ENCODE data around the gene PIH1D1. TPM values are rescaled to one million over a fixed set of nuclear protein-coding genes. Genes with fewer than 3 reads are reported as not detected.

PIH1D1 gene
- polyA plus RNA-seq, 4 donors = 79.0 to 96.1 (median 82.8) TPM

DNA sequence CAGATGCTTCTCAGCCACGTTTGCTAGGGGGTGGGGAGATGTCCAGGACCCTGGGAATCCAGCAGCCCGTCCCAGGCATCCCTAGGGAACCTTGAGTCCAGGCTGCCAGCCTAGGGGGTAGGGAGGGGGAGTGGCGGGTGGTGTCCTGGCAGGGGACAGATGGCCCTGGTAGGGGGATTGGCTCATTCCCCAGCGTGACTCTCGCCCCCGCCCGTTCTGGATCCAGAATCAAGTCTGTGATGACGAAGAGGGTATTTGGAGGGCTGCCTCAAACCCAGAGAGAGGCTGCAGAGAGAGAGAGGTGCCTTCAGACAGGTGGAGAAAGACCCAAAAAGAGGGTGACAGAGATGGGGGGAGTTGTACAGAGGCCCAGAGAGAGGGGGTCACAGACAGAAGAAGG lies 14.4 kb downstream of the PIH1D1 start:
- no peak for DNase-seq (ENCODE audit: low read depth in 4 of 4, low spot score in 3 of 4)

- DNase-seq (ENCODE audit: low read depth in 4 of 4, low spot score in 3 of 4) = no peak
Measured at GRCh38 chr19:49436381-49437017, 15.1 kb downstream of the PIH1D1 start.

DNA sequence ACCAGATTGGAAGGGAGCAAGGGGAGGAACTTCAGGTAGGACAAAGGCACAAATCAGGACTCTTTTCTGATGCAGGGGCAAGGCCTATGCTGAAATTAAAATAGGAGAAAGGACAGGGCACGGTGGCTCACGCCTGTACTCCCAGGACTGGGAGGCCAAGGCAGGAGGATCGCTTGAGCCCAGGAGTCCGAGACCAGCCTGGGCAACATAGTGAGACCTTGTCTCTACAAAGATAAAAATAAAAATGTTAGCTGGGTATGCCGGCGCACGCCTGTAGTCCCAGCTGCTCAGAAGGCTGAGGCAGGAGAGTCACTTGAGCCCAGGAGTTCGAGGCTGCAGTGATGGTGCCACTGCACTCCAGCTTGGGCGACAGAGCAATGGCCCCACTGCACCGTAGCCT lies 15.9 kb downstream of the PIH1D1 start:
- DNase-seq (ENCODE audit: low read depth in 4 of 4, low spot score in 3 of 4) = no peak

DNA sequence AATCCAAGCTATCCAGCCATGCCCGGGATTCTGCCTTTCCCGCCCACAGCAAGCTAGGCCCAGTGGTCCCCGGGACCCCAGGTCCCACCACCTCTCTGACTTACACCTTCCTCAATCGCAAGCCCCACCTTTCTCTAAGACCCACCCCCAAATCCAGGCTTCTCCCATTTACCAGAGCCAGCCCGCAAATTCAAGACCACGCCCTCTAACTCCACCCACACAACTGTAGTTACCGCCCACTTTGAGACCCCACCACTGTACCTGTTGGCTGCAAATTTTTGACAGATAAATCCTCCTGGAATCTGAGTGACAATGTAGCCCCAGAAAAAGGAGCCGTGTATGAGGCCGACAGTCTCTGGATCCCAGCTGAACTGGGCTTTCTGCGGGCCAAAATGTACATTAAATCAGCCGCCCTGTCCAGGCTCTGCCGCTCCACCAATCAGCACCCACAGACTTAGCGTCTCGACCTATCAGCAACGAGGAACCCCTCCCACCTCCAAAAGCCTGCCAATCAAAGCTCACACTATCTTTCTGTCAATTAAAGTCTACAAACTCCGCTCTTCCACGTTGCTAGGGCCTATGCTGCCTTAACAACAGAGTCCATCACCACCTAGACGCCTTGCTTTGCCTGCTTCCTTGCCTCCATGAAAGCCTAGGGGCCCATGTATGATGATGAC lies 16.6 kb downstream of the PIH1D1 start:
- no peak for DNase-seq (ENCODE audit: low read depth in 4 of 4, low spot score in 3 of 4)

- no peak for DNase-seq (ENCODE audit: low read depth in 4 of 4, low spot score in 3 of 4)
Measured at GRCh38 chr19:49433240-49433901, 18.2 kb downstream of the PIH1D1 start.

DNA sequence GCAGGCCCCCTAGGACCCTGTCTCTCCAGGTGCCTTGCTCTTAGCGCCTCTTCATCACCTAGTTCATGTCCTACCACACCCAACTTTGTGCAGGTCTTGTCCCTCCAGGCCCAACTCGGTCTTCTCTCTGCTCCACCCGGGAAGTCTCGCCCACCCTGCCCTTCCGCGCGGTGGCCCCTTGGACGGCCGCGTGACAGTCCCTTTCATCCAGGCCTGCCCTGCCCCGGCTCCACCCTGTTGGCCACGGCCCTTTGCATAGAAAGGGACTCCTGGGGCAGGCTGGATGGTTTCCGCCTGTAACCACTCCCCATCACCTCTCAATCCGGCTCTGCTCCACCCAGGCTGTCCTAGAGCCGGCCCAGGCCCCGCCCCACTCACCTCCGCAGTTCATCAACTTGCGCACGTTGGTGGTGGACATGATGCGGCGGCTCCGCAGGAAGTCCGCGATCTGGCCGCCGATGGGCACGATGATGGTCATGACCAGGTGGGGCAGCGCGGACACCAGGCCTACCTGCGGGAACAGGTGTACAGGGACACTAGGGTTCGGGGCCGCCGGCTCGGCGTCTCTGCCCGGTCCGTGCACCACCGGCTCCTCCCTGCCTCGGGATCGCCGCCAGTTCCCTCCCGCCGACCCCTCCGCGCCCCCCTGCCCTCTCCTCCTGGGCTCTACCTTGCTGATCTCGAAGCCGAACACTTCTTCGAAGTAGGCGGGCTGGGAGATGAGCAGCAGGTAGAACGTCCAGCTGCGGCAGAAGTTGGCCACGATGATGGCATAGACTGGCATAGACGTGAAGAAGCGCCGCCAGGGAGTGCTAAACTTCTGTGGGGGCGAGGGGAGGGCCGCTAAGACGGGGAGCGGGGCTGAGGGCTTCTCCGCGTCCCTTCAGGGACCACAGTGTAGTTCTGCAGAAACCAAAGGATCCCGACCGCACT lies 19.2 kb downstream of the PIH1D1 start:
- DNase-seq (ENCODE audit: low read depth in 4 of 4, low spot score in 3 of 4) = no peak

DNA sequence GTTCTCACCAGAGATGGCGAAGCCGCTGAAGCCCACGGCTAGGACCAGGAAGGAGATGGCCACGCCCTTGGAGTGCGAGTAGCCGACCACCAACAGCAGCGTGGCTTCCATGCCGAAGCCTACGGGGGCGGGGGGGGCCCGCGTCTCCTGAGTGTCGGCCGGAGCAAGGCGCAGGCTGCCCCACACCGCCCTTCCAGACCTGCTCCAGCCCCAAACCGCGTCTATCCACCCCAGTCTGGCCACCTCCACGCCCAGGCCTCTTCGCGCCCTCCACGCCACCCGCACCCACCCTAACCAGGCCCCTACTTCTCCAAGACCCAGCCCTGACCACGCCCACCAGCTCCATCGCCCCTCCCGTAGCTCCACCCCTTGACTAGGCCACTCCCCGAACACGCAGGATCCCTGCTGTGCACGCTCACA lies 20.3 kb downstream of the PIH1D1 start:
- DNase-seq (ENCODE audit: low read depth in 4 of 4, low spot score in 3 of 4) = no peak

DNA sequence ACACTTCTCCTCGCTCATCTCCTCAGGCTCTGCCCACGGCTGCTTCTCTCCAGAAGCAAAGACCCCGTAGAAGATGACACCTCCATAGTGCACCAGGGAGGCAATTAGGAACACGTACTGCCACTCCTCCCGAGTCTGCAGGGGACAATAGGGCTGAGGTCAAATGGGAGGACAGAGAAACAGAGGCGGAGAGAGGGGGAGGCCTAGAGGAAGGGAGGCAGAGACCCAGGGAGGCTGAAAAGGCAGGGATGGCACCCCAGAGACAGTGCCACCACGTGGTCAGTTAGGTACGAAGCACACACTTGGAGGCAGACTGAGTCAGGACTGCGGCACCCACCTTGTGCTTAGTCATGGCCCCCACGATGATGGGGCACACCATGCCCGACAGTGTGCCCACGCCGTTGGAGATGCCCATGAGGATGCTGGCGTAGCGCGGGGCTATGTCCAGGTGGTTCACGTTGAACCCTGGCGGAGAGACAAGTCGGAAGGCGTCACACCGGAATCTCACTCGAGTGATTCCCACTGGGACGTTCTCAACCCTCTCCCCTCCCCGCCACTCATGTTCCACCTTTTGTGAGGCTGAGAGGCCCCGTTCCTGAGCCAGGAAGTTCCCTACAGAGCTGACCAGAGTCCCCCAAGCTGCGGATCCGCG lies 20.8 kb downstream of the PIH1D1 start:
- DNase-seq (ENCODE audit: low read depth in 4 of 4, low spot score in 3 of 4) = no peak

DNA sequence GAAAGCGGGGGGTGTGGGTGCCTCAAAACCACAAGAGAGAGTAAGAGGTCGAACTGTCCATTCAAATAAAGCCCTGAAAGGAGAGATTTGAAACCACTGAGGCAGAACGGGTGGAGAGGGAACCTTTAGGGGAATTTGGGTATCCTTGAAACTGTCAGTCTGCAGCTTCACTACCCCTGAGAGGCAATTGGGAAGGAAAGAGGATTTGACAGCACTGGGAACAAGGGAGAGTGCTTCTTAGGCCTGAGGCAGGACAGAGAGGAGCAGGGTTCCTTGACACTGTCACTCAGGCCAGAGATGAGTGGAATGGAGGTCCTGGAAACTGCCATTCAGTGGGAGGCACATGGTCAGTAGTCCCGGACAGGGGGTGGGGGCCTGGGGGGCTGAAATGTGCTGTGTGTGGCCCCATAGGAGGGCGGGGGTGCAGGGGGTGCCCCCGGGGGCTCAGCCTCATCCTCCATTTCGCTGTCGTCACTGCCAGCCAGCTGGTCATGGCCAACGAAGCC lies 21.4 kb downstream of the PIH1D1 start:
- no peak for DNase-seq (ENCODE audit: low read depth in 4 of 4, low spot score in 3 of 4)

GRCh38 chr19:49428547-49429451 lies 22.8 kb downstream of the PIH1D1 start:
- DNase-seq (ENCODE audit: low read depth in 4 of 4, low spot score in 3 of 4) = no peak

DNA sequence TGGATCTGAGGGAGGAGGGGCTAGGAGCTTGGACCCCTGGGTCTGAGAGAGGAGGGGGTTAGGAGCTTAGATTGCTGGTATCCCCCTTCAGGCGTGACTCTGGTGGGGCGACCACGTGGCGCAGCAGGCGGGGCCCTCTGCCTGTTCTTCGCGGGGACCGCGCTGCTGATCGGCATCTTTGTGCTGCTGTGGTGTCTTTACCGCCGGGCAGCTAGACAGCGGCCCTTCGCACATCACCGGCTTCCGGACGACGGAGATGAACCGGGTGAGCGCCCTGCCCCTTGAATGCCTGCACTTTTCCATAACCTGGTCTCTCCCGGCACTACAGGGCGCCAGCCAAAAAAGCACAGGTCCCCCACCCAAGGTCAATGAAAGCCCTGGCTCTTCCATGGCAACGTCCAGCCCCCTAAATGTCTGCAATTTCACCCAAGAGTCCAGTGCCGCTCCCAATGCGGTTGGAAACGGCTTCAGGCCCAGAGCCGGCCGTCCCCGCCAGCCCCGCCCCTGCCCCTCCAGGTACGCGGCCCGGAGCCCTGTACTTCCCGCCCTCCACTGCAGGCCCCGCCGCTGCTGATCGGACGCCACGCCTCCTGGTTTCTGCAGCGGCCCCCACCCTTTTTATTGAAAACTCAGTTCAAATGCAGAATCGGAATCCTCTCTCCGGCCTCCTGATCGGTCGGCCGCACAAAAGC lies 23.6 kb downstream of the PIH1D1 start:
- DNase-seq (ENCODE audit: low read depth in 4 of 4, low spot score in 3 of 4) = no peak

- DNase-seq (ENCODE audit: low read depth in 4 of 4, low spot score in 3 of 4) = no peak
Measured at GRCh38 chr19:49427339-49427738, 24.3 kb downstream of the PIH1D1 start.

GRCh38 chr19:49425922-49426592 lies 25.6 kb downstream of the PIH1D1 start:
- DNase-seq (ENCODE audit: low read depth in 4 of 4, low spot score in 3 of 4) = no peak

DNA sequence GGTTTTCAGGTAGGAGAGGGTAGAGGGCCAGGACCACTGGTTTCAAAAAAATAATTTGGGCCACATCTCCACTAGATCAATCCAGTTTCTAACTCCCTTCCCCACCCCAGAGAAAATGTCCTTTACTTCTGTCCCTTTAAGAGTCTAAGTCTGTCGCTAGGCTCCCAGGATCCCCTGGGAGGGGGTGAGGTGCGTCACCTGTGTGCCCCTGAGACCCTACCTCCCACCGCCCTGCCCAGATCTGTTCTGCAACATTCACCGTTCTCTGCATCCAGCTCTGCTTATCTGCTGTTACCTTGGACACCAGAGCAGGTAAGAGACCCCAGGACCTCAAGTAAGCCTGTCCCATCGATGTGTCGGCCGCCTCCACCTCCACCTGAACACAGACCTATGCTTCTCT lies 26.4 kb downstream of the PIH1D1 start, which contains the start of gene GFY:
TSS of gene GFY (plus strand) at position 211 of the 400 bp plus-strand sequence. CDS start 1,043 bp downstream, outside the sequence.
- DNase-seq (ENCODE audit: low read depth in 4 of 4, low spot score in 3 of 4) = no peak

GRCh38 chr19:49423985-49424303 lies 27.7 kb downstream of the PIH1D1 start:
- DNase-seq (ENCODE audit: low read depth in 4 of 4, low spot score in 3 of 4) = no peak

DNA sequence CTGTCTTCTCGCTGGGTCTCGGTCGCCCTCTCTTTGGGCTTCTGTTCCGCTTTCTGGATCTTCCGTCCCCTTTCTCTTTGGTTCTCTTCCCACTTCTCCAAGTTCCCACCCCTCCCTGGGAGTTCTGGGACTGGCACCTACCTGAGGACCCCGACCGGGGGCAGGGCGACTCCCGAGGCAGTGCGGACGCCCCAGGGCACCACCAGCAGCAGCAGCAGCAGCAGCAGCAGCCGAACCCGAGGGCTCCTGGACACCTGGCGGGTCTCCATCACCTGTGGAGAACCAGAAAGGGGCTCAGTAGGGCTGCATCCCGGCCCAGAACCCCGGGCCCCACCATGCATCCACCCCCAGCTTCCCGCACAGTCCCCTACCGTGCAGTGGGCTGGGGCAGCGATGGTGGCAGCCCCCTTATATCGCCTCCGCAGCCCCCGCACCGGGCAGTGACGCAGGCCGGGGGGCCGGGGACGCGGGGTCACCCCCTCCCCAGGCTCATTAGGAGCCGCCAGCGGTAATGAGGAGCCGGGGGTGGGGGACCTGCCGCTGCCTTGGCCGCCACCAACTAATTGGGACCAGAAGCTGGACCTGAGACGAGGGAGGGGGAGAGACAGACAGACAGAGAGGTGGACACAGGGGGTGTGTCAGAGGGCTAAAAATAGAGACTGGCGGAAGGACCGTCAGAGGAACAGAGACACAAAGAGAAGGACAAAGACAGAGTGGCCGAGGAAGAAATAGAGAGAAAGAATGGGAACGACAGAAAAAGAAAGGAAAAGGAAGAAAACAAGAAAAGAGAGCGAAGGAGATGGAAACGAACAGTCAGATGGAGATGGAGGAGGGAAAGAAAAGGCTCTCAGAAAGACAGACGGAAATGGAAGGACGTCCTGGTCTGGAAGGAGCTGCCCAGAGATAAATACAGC lies 28.3 kb downstream of the PIH1D1 start, which contains the start of gene PTH2:
TSS of gene PTH2 (minus strand) at position 371 of the 914 bp plus-strand sequence. CDS start at position 269, 102 bp downstream.
- no peak for DNase-seq (ENCODE audit: low read depth in 4 of 4, low spot score in 3 of 4)

Data from right renal pelvis (tissue), 4 donors.